ENCODE data around the gene RGS7.
"Not testable (repeated sequence)": the region's sequence is repeated elsewhere in the genome, so short reads cannot be mapped to it uniquely, and the experiment has no call there.

RGS7 gene

DNA sequence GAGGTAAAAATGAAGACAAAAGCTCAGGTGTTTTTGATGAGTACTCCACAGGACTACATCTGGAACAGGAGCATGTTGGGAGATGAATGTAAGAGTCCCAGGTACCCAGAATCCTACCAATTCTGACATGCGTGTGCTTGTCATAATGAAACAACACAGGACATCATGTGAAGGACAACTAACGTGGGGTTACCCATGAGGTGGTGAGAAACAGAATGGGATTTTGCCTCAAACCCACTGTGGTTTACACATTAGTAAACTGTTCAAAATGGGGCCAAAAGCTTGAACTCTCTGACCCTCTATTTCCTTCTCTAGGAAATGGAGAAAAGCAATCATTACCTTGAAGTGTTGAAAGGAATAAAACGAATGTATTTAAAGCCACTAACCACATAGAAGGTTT is 266.2 kb downstream of the RGS7 start:
- H3K4me3 ChIP-seq (ENCODE audit: low read depth, low read length): no peak overlapping the region

DNA sequence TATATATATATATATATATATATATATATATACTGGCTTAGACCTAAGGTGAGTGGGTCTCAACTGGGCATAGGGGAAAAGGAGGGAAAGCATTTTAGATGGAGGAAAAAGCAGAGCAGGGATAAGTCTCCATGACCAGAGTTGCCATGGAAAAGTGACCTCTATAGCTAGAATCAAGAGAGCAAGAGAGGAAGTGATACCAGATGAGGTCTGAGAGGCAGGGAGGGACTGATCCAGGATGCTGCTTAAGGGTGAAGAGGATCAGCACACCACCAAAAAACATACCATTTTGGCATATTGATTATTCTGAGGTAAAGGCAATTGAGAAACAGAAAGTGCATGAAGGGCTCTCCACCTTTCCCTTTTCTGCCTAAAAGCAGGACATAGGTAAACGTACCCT is 267.9 kb downstream of the RGS7 start:
- not testable (repeated sequence) for H3K4me3 ChIP-seq (ENCODE audit: low read depth, low read length)

DNA sequence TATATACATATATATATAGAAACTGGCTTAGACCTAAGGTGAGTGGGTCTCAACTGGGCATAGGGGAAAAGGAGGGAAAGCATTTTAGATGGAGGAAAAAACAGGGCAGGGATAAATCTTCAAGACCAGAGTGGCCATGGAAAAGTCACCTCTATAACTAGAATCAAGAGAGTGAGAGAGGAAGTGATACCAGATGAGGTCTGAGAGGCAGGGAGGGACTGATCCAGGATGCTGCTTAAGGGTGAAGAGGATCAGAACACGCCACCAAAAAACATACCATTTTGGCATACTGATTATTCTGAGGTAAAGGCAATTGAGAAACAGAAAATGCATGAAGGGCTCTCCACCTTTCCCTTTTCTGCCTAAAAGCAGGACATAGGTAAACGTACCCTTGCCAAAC is 268.9 kb downstream of the RGS7 start:
- not testable (repeated sequence) for H3K4me3 ChIP-seq (ENCODE audit: low read depth, low read length)

DNA sequence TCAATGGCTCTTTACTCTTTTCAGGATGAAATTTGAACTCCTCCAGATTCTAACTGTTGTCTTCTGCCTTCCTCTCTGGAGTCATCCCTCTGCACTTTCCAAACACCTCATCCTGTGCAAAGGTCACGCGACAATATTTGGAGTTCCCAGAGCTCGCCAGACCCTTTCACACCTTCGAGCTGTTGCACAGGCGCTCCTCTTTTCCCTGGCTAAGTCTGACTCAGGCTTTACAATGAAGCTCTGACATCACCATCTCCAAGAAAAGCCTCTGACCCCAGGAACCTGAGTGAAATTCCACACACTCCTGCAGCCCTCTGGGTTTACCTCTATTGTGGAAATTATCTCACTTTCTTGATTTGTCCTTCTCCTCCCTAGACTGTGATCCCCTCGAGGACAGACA is 270.3 kb downstream of the RGS7 start:
- no peak overlapping the region for H3K4me3 ChIP-seq (ENCODE audit: low read depth, low read length)

DNA sequence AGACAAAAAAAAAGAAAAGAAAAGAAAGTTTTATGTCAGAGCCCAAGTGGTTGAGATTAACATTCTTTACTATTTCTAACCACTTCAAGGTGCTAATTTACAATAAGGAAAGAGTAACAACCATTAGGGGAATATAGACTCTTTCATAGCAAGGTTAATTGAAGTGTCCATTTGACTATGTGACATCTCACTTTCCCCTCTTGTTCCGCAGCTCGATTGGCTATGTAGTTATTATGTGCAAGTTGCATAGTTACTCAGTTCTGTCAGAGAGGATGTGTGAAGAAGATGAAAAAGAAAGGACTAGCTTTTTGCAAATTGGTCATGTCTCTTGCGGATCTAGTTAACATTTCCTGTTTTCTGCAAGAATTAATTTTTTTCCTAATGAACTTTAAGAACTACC is 273.7 kb downstream of the RGS7 start:
- no peak overlapping the region for H3K4me3 ChIP-seq (ENCODE audit: low read depth, low read length)

DNA sequence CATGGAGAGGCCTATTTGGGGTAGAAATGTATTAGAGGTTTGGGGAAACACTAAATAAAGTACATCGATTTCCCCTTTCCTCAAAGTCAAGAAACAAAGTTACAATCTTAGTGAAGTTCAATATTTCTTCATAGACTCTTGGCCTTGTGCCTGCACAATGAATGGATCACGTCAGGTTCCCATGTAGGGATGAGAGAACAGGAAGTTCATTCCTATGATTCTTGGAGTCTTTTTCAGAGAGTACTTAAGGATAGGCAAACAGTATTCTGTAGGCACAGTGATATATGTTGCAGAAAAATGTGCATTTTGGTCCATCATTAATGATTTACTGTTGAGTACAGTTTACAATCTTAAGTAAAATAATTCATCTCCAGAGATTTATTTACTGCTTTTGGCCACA is 275.5 kb downstream of the RGS7 start:
- no peak overlapping the region for H3K4me3 ChIP-seq (ENCODE audit: low read depth, low read length)

DNA sequence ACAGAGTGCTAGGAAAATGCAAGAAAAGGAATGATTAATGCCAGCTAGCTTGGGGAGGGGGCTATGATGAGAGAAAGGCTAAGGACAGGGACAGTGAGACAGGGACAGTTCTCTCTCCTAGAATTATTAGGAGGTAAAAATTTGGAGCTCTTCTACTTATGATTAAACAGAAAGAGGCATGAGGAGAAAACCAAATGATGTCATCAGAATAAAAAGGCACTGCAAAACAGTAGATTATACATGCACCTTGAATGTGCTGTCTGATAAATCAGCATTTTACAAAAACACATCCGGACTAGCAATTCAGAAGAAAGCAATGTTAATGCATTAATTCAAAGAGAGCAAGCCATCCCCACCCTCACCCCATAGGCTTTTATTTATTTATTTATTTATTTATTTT is 277.5 kb downstream of the RGS7 start:
- H3K4me3 ChIP-seq (ENCODE audit: low read depth, low read length): no peak overlapping the region

DNA sequence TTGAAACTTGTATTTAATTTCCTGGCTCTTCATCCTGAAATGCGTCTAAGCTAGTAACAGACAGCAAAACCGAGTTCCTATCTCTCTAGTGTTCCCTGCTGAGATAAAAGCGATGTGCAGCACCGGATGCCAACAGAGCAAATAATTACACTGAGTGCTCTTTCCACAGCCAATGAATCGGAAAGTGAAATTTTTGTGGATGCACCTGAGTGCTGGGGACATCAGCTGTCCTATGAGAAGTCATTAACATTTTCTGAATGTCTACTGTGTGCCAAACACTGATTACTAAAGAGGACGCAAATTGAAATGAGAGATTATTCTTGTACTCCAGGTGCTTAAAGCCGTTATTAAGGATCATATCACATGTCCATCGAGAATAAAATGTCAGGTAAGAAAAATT is 278.0 kb downstream of the RGS7 start:
- H3K4me3 ChIP-seq (ENCODE audit: low read depth, low read length): no peak overlapping the region

DNA sequence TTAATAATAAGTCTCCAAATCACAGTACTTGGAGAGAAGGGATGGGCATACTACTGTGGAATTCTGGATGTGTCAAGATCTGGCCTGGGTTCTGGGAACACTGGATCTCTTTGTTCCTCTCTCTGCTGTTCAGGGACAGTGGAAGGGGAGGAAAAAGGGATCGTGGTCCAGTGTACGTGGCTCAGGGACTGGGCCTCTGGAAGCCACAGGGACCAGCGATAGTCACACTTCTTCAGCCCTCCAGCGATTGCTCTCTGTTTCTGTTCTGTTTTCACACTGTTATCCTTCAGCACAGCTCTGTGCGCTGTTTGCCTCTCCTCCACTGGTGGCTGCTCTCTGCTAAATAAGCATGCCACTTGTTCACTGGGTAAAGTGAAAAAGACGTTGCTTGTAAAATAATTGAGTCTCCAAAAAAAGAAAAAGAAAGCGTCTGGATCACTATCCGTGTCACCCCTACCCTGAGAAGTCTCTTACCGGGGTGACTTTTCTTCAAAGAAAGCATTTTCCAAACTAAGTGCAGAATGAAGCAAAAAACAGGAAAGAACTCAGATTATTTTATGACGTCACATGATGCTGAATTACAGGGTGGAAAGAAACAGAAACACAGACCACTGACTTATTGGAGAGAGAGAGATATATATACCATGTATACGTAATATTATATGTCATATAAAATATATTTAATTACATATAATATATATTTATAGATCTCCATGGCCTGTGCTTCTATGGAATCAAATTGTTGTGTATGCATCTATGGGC is 279.4 kb downstream of the RGS7 start:
- H3K4me3 ChIP-seq (ENCODE audit: low read depth, low read length): no peak overlapping the region

DNA sequence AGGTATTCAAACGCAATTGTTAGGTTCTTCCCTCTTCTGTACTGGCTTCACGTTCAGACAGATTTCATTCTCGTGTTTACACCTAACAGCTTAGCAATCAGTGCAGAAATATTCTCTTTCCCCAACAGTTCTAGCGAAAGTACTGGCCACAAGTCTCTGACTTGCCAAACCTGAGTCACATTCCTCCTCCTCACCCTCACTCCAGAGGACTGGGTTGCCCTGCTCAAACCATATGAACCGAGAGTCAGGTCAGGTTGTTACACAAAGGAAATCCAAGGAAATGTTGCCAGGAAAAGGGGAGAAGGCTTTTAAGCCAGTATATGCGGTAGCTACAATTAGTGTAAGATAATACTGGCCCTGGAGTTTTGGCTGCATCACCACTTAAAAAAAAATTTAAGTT is 282.5 kb downstream of the RGS7 start:
- H3K4me3 ChIP-seq (ENCODE audit: low read depth, low read length): no peak overlapping the region

DNA sequence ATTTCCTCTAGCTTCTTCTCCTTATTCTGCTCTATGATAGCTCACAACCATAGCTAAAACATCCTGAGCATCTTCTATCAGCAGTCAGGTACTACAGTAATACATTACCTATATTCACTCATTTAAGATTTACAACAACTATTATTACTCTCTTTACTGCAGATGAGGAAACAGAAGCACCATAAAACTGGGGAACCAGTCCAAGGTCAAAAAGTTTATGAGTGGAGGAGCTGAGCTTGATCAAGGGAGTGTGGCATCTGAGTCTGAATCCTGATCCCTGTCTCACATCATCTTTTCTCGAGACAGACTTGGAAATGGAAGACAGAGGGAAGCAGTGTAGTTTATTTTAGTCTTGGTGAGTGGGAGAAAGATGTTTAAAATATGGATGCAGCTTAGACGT is 288.6 kb downstream of the RGS7 start:
- H3K4me3 ChIP-seq (ENCODE audit: low read depth, low read length): no peak overlapping the region

DNA sequence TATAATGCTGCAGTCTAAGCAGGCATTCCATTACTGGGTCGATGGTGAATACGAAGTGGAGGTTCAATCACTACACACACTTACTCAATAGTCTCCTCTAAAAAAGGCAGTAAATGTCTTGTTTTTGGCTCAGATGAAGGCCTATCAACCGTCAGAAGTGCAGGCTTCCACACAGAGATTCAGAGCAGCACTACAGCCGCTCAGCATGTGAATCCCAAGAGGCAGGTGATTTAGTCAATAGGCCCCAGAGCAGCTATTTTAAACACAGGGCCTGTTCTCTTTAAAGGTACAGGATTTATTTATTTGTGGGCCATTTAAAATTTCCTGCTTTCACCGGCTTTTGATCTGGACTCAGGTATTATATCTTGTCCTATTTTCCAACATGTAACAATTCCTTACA is 293.7 kb downstream of the RGS7 start:
- no peak overlapping the region for H3K4me3 ChIP-seq (ENCODE audit: low read depth, low read length)

DNA sequence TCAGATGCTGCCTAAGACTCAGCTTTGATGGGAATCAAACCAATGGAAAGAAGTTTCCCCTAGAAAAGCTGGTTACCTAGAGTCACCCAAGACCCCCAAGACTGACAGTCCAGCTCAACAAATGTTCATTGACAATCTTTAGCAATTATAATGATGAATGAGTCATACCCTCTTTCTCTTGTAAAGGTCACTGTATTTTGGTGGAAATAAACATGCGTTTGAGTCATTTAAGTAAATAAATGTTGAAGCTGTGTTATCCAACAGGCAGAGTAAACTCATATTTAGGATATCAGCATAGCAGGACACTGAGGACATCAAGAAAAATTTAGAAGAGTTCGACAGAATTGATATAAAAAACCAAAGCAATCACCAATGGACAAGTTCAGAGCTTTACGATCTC is 295.9 kb downstream of the RGS7 start:
- no peak overlapping the region for H3K4me3 ChIP-seq (ENCODE audit: low read depth, low read length)

DNA sequence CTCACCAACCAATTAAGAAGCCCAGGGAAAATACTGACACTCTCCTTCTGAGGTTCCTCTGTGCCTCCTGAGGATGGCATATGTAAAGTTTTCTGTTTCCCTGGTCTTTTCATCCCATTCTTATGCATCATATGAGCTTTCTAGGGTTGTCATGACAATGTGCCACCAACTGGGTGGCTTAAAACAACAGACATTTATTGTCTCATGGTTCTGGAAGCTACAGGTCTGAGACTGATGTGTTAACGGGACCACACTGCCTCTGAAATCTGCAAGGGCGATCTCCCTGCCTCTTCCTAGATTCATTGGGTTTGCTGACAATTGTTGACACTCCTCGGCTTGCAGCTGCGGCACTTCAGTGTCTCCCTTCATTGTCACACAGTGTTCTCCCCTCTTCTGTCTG is 308.4 kb downstream of the RGS7 start:
- H3K4me3 ChIP-seq (ENCODE audit: low read depth, low read length): no peak overlapping the region

DNA sequence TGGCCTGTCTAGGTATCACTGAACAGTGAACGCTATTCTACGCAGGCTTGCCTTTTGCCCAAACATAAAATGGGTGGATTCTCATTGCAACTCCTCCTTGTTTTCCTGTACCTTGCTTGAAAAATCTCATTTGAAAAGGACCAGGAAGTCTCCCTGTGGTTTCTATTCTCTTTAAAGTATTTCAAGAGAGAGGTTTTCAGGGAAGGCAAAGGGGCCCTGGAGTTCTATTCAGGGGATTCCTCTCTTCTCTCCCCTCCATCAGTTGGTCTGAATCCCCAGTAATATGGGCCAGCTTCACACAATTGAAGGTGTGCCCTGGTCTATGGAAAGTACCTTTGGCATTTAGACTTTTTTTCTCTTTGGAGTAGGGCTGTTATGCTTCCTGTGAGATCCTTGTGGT is 311.3 kb downstream of the RGS7 start:
- H3K4me3 ChIP-seq (ENCODE audit: low read depth, low read length): no peak overlapping the region

DNA sequence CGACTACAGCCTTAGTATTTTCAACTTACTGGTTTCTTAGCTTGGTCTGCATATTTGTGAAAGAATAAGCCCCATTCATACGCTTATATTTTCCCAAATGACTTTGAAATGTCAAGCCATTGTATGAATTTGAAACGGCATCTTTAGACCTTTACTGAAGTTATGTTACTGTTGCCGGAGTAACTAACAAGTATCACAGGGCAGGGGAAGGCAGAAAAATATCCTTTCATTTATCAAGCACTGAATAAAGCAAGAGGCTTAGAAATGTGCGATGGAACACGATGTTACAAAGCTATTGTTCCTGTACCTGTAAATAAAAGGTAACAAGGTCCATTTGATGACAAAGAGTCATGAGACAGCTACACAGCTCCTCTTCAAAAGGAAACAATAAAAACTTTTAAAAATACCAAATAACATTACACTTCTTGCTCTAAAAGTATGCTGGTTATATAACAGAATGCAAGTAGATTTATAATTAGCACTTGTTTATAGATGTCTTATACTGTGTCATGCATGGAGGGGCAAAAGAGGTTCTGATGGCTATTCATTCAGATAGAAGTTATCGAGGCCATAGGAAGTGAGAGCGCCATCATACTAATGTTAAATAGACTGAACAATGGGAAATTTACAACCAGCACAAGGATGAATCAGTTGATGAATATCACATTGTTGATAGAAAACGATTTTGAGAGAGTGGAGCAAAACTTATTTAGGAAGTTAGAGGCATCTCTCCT is 322.6 kb downstream of the RGS7 start:
- H3K4me3 ChIP-seq (ENCODE audit: low read depth, low read length): no peak overlapping the region

DNA sequence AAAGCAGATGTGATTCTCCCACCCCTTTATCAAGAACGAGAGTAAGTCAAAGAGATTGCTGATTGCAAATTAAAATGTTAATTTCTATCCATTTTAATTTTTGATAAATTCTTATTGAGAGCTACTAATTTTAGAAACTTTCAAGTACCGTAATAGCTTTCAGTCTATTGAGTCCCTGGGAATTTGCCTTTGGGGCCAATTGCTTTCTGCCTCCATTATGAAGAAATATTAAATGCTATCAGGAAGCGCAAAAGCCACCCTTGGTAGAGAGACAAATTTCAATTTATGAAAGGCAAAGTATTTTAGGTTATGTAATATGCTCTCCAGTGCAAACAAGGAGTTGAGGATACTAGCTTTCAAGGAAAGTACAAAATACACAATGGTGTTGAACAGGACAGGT is 332.2 kb downstream of the RGS7 start:
- H3K4me3 ChIP-seq (ENCODE audit: low read depth, low read length): no peak overlapping the region

DNA sequence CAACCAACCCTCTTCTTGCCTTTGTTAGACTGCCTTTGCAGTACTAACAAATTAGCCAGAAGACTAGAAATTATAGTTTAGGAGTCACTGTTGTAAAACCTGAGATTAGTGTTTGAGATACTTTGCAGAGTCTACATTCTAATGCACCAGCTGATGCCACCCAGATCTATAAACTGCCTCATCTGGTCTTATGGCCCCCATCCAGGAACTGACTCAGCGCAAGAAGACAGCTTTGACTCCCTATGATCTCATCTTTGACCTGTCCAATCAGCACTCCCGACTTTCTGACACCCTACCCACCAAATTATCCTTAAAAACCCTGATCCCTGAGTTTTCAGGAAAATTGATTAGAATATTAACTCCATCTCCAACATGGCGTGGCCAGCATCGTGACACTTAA is 334.6 kb downstream of the RGS7 start:
- no peak overlapping the region for H3K4me3 ChIP-seq (ENCODE audit: low read depth, low read length)

DNA sequence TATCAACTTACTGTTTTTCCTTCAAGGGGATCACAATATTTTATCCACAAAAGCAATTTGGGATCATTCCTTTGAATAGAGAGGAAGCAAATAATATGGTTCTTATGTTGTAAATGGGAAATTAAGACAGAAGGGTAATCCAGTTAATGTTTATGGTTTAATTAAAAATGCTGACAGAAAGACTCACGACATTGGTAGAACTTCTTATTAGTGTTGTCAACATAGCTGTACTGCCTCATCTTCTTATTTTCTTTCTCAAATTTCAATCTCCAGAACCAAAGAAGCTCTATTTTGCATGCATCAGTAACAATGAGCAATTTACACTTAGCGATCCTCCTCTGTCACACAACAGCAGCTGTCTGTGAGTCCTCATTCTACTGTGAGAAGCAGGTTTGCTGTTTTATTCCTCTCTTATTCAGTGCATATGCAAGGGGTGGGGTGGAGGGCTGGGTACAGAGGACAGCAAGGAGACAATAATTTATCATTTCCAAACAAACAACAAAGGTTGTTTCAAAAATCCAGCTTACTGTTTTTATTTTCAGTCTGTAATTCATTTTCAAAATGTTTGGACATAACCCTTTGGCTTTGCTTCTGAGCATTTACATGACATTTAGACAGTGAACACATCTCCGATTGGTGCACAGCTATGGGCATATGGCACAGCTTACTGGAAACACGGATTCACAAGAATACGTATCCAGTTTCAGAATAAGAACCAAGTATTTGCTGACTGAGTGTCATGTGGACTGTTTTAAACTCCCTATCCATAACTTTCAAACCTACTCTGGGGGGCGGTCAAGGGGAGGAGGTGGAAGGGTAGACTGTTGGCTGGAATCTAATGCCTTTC is 335.9 kb downstream of the RGS7 start:
- H3K4me3 ChIP-seq (ENCODE audit: low read depth, low read length): no peak overlapping the region

DNA sequence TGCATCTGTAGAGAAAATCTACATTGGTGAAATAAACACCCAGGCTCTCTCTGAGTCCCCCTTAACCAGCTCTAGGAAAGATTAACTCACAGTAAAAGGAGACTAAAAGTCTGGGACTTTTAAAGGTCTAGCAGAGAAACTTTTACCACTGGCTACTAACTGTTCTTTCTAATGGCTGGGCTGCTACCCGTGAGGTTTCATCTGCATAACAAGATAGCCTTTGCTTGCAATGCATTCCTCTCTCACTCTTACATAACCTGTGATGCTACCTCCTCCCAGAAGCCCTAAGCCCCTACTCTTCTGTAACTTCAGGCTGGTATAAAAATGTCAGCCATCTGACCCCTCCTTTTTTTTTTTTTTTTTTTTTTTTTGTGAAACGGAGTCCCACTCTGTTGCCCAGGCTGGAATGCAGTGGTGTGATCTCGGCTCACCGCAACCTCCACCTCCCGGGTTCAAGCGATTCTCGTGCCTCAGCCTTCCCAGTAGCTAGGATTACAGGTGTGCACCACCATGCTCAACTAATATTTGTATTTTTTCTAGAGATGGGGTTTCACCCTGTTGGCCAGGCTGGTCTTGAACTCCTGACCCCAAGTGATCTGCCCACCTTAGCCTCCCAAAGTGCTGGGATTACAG is 344.2 kb downstream of the RGS7 start:
- H3K4me3 ChIP-seq (ENCODE audit: low read depth, low read length): no peak overlapping the region

DNA sequence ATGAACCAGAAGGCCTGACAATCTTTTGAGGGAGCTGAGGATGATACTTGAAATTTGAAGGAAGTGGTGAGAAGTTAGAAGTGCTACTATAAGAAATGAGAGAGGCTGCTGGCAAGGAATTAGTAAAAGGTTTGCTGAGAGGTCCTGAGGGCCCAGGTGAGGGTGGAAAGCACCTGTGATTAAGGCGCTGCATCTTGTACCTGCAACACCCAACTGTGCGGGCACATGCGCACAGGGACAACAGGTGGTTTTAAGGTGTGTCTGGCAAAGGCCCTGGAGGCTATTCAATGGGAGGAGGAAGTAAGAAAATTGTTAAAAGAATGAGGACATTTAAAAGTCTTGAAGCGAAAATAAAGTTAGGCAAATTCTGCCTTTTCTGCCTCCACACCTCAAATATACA is 349.3 kb downstream of the RGS7 start:
- no peak overlapping the region for H3K4me3 ChIP-seq (ENCODE audit: low read depth, low read length)

Measured in iPS-11a (cell line).